Stomach (tissue), 9 donors: ENCODE data around the gene DNALI1. TPM values are rescaled to one million over a fixed set of nuclear protein-coding genes. Genes with fewer than 3 reads are reported as not detected.
A peak's percentile ranks its signal among the peaks of the same experiment; 100 is the strongest.
"Not testable (repeated sequence)": the region's sequence is repeated elsewhere in the genome, so short reads cannot be mapped to it uniquely, and the experiment has no call there.

ENCODE experiments used
- DNase-seq, 2 donors: peaks; one replicate each; pipeline versions ENCODE4 v3.0.0 to v3.0.0-alpha.2; 2013 to 2019
- H3K27ac ChIP-seq, 5 donors: fragments of 200-600 bp in 4 of 5; sonication (generic) in 4 of 5; one replicate each; pipeline ENCODE4 v1.5.1; 2013 to 2019; ENCODE audit warnings: mild to moderate bottlenecking in 1 of 5, moderate library complexity in 1 of 5
- H3K27me3 ChIP-seq, 3 donors: fragments of 200-600 bp; sonication (generic); one replicate each; pipeline ENCODE4 v1.5.1; 2017 to 2019; ENCODE audit warnings: mixed run types in 1 of 3
- H3K36me3 ChIP-seq, 4 donors: fragments of 200-600 bp; sonication (generic); 1 replicate in 3 of 4; 2 replicates in 1 of 4; pipeline ENCODE4 v1.5.1; 2016 to 2019
- H3K4me1 ChIP-seq, 4 donors: fragments of 200-600 bp; sonication (generic); one replicate each; pipeline ENCODE4 v1.5.1; 2016 to 2019
- H3K4me3 ChIP-seq, 4 donors: fragments of 200-600 bp; sonication (generic) in 3 of 4; one replicate each; pipeline ENCODE4 v1.5.1; 2016 to 2019; ENCODE audit warnings: mild to moderate bottlenecking in 1 of 4
- H3K9me3 ChIP-seq, 4 donors: fragments of 200-600 bp; sonication (generic); one replicate each; pipeline ENCODE4 v1.5.1; 2016 to 2019
- CTCF ChIP-seq, 7 experiments: fragments of 450-650 bp in 4 of 7; fragments of 200-600 bp in 3 of 7; sonication (generic) in 3 of 7; IDR thresholded peaks; one replicate each; pipeline ENCODE4 v1.5.1; 2016 to 2019; ENCODE audit warnings: antibody characterized with exemption in 7 of 7, control low read depth in 2 of 7, mild to moderate bottlenecking in 1 of 7
- EP300 ChIP-seq: sonication (generic); formaldehyde crosslinking; IDR thresholded peaks from one replicate; pipeline ENCODE4 v1.6.1; 2017; ENCODE audit warnings: antibody characterized with exemption
- POLR2A ChIP-seq, 4 donors: fragments of 450-650 bp; IDR thresholded peaks; one replicate each; pipeline ENCODE4 v1.6.1; 2016; ENCODE audit warnings: antibody characterized with exemption in 4 of 4, control low read depth in 2 of 4, mild to moderate bottlenecking in 1 of 4, moderate library complexity in 1 of 4
- POLR2AphosphoS5 ChIP-seq, 3 donors: sonication (generic); formaldehyde crosslinking; IDR thresholded peaks; one replicate each; pipeline ENCODE4 v1.6.1; 2016; ENCODE audit warnings: antibody characterized with exemption in 3 of 3
- WGBS, 5 donors: extraction: QIAGEN DNeasy Blood & Tissue Kit in 3 of 5; methylation state at CpG; one replicate each; pipeline versions ENCODE4 v1.1.5 to v1.1.7; 2013 to 2018; 5-methylcytosine and 5-hydroxymethylcytosine counted together
- intact Hi-C: fragments of 100-400 bp; cut with DNase I; formaldehyde crosslinking; loops from one replicate; pipeline ENCODE4 v1.15.1; 2023; ENCODE audit warnings: low total_unique reads
- polyA plus RNA-seq, 3 donors: library from polyadenylated mRNA; stranded (reverse); fragments of 200-250 nt; gene quantifications; one replicate each; pipeline ENCODE4 v1.2.3, GENCODE V29; 2013
- total RNA-seq, 5 donors: library from RNA; depleted of rRNA; stranded (reverse); fragments of >200 nt; gene quantifications; one replicate each; pipeline versions ENCODE4 v1.1.0 to v1.2.3, GENCODE V29; 2014 to 2016
- donor health status: healthy with polysubstance abuse.
- donor health status: Bipolar disorder and iron deficiency.
- donor health status: healthy.

The DNALI1 gene
- total and polyA plus RNA-seq, 8 donors: 2.9 to 30.6 (median 15.4) TPM; not detected in 1

GRCh38 chr1:37518929-37519328 lies 37.8 kb upstream of the DNALI1 start:
- whole genome bisulfite sequencing, 5 donors: 71 to 79% (median 75%) methylated on average over 15 of the region's 15 CpGs
- intact Hi-C loops, H3K27me3 ChIP-seq, H3K4me1 ChIP-seq, H3K36me3 ChIP-seq, H3K9me3 ChIP-seq, H3K27ac ChIP-seq, DNase-seq: not testable (repeated sequence)
- peak overlapping the region in 1 of 4 donors; percentile 11 for H3K4me3 ChIP-seq
- TF ChIP-seq POLR2AphosphoS5 (IDR thresholded peaks at IDR 0.05): peak in 1 of 3 donors; percentile 6

- no peak for DNase-seq
- H3K4me3 ChIP-seq: peak overlapping the region in 1 of 4 donors; percentile 11
- no peaks in the 10 kb centered on the region for H3K27me3 ChIP-seq
- peaks cover 0 to 8% (median 6%) of the 10 kb centered on the region in 4 donors for H3K4me1 ChIP-seq
- no peak for TF ChIP-seq EP300
- TF ChIP-seq POLR2A (IDR thresholded peaks at IDR 0.05): no peak
- no peak for TF ChIP-seq CTCF (IDR thresholded peaks at IDR 0.05)
- TF ChIP-seq POLR2AphosphoS5 (IDR thresholded peaks at IDR 0.05): no peak
- no peak overlapping the region for H3K27ac ChIP-seq
- intact Hi-C loops: no loop called here
- no peaks in the 10 kb centered on the region for H3K36me3 ChIP-seq
- H3K9me3 ChIP-seq: no peaks in the 10 kb centered on the region
Measured at GRCh38 chr1:37519613-37520012, 37.1 kb upstream of the DNALI1 start.

GRCh38 chr1:37529888-37530287 lies 26.9 kb upstream of the DNALI1 start:
- H3K27me3 ChIP-seq, H3K4me3 ChIP-seq, DNase-seq, intact Hi-C loops, H3K36me3 ChIP-seq, H3K27ac ChIP-seq, H3K9me3 ChIP-seq: not testable (repeated sequence)
- H3K4me1 ChIP-seq: peaks cover 7 to 16% (median 15%) of the 10 kb centered on the region in 4 donors
- 54 to 93% (median 72%) methylated on average over 1 of the region's 1 CpG for WGBS, 5 donors

- H3K4me1 ChIP-seq: peaks cover 7 to 24% (median 15%) of the 10 kb centered on the region in 4 donors
- DNase-seq, H3K4me3 ChIP-seq, intact Hi-C loops, H3K9me3 ChIP-seq, H3K27ac ChIP-seq, H3K27me3 ChIP-seq: not testable (repeated sequence)
- H3K36me3 ChIP-seq: peaks cover 8 to 27% (median 25%) of the 10 kb centered on the region in 4 donors
- WGBS, 5 donors: 86 to 99% (median 95%) methylated on average over 4 of the region's 4 CpGs
Measured at GRCh38 chr1:37532418-37533156, 24.2 kb upstream of the DNALI1 start.

- no peak for DNase-seq
- Histone ChIP-seq H3K9me3 (no peaks in the 10 kb centered on the region), H3K27me3 (no peaks in the 10 kb centered on the region), H3K4me1 (peaks cover 7 to 26% (median 15%) of the 10 kb centered on the region in 4 donors), H3K27ac (peak overlapping the region in 4 of 5 donors; percentile 59 to 81 (median 76)), H3K4me3 (no peak overlapping the region), H3K36me3 (peaks cover 10 to 36% (median 34%) of the 10 kb centered on the region in 4 donors)
- no peak for TF ChIP-seq CTCF (IDR thresholded peaks at IDR 0.05)
- no peak for TF ChIP-seq POLR2A (IDR thresholded peaks at IDR 0.05)
- TF ChIP-seq POLR2AphosphoS5 (IDR thresholded peaks at IDR 0.05): no peak
- TF ChIP-seq EP300: no peak
- WGBS, 5 donors: 85 to 96% (median 93%) methylated on average over 4 of the region's 4 CpGs
- intact Hi-C loops: no loop called here
Measured at GRCh38 chr1:37533317-37534093, 23.2 kb upstream of the DNALI1 start.
